K562 (cell line): ENCODE measurements around the gene RILP. TPM values are rescaled to one million over a fixed set of nuclear protein-coding genes. Genes with fewer than 3 reads are reported as not detected.

Experiments
- BRF1 ChIP-seq: IDR thresholded peaks from 3 replicates; pipeline ENCODE4 v1.6.1; 2011; ENCODE audit warnings: borderline replicate concordance, mild to moderate bottlenecking; ENCODE audit not compliant: insufficient read length; ENCODE audit errors: extremely low read depth
- CHD1 ChIP-seq: fragments of 200-600 bp; sonication (generic); IDR thresholded peaks from one replicate; pipeline ENCODE4 v1.6.1; 2012; ENCODE audit warnings: mild to moderate bottlenecking, moderate library complexity, low read length, inconsistent platforms
- CREB1 ChIP-seq, 2 experiments: sonication (generic) in 1 of 2; formaldehyde crosslinking in 1 of 2; IDR thresholded peaks; 2 replicates each; pipeline versions ENCODE4 v1.6.1 to v1.8.0; 2012 to 2022; ENCODE audit warnings: inconsistent platforms in 1 of 2, mild to moderate bottlenecking in 1 of 2, missing genetic modification reagents in 1 of 2, moderate library complexity in 1 of 2
- EGR1 ChIP-seq: fragments of 450-650 bp; conservative IDR thresholded peaks from 2 replicates; pipeline ENCODE4 v1.6.1; 2017; ENCODE audit warnings: mild to moderate bottlenecking
- GTF2F1 ChIP-seq: IDR thresholded peaks from 2 replicates; pipeline ENCODE4 v1.6.1; 2011; ENCODE audit warnings: low read depth, low read length, improper control_type of control experiment
- HCFC1 ChIP-seq: IDR thresholded peaks from 2 replicates; pipeline ENCODE4 v1.6.1; 2012; ENCODE audit warnings: low read depth, low read length, improper control_type of control experiment
- HNRNPH1 ChIP-seq: fragments of 200-400 bp; formaldehyde crosslinking; optimal IDR thresholded peaks from 2 replicates; pipeline ENCODE3; 2017; ENCODE audit warnings: low read depth, mild to moderate bottlenecking, low read length, moderate library complexity
- HNRNPL ChIP-seq: fragments of 200-400 bp; formaldehyde crosslinking; IDR thresholded peaks from 2 replicates; pipeline ENCODE4 v1.6.1; 2017; ENCODE audit warnings: low read depth, mild to moderate bottlenecking, low read length
- KDM1A ChIP-seq, 2 experiments: fragments of 450-650 bp; IDR thresholded peaks; 2 replicates each; pipeline ENCODE4 v1.6.1; 2016; ENCODE audit warnings: mild to moderate bottlenecking in 2 of 2
- KDM2B ChIP-seq: fragments of 250-450 bp; sonication (Bioruptor Pico); IDR thresholded peaks from 2 replicates; pipeline ENCODE4 v1.8.0; 2021; ENCODE audit warnings: mild to moderate bottlenecking, moderate library complexity
- NEUROD1 ChIP-seq: fragments of 150-350 bp; IDR thresholded peaks from 2 replicates; pipeline ENCODE4 v1.6.1; 2014; ENCODE audit warnings: borderline replicate concordance, low read length, low read depth; ENCODE audit not compliant: partially characterized antibody
- RAD21 ChIP-seq, 2 experiments: fragments of 250-450 bp in 1 of 2; fragments of 450-650 bp in 1 of 2; sonication (Bioruptor Pico) in 1 of 2; formaldehyde crosslinking in 1 of 2; IDR thresholded peaks in 1 of 2; conservative IDR thresholded peaks in 1 of 2; 2 replicates each; pipeline versions ENCODE4 v1.4.0 to v1.8.0; 2020 to 2022; ENCODE audit warnings: mild to moderate bottlenecking in 2 of 2, moderate library complexity in 1 of 2
- STAT5B ChIP-seq: fragments of 250-450 bp; sonication (Bioruptor Pico); IDR thresholded peaks from 2 replicates; pipeline ENCODE4 v1.8.0; 2021; ENCODE audit warnings: mild to moderate bottlenecking, inconsistent platforms
- TCF3 ChIP-seq: sonication (generic); formaldehyde crosslinking; IDR thresholded peaks from 2 replicates; pipeline ENCODE4 v1.4.0; 2020; ENCODE audit warnings: mild to moderate bottlenecking, missing genetic modification reagents
- polyA plus RNA-seq, 8 experiments: library from polyadenylated mRNA; depleted of rRNA in 4 of 8; stranded (reverse) in 5 of 8; unstranded in 3 of 8; fragments of >200 nt; fragmentation: Nextera tagmentation in 2 of 8; fragmentation: Illumina TruSeq in 1 of 8; extraction: Ambion mirVana in 2 of 8; extraction: Trizol in 1 of 8; gene quantifications; 2 replicates each; pipeline versions ENCODE4 v1.2.1 to v1.2.3, GENCODE V29; 2011 to 2014; ENCODE audit warnings: inconsistent platforms in 1 of 8, missing spikeins in 1 of 8
- total RNA-seq, 7 experiments: library from RNA; depleted of rRNA in 6 of 7; stranded (reverse); fragments of >200 nt in 6 of 7; fragmentation: Illumina TruSeq in 2 of 7; extraction: Trizol in 2 of 7; gene quantifications; 2 replicates each; pipeline versions ENCODE4 v1.2.1 to v1.2.3, GENCODE V29; 2011 to 2021; ENCODE audit warnings: low replicate concordance in 1 of 7
- TF ChIP-seq, protein P1 (sequence below): sonication (generic); formaldehyde crosslinking; IDR thresholded peaks from 2 replicates; pipeline ENCODE4 v1.8.0; 2022; ENCODE audit warnings: mild to moderate bottlenecking, missing genetic modification reagents
- TF ChIP-seq, protein P2 (sequence below): fragments of 450-650 bp; IDR thresholded peaks from 2 replicates; pipeline ENCODE4 v1.6.1; 2017; ENCODE audit warnings: antibody characterized with exemption, mild to moderate bottlenecking
- TF ChIP-seq, protein P3 (sequence below): IDR thresholded peaks from 3 replicates; pipeline ENCODE4 v1.6.1; 2011; ENCODE audit warnings: borderline replicate concordance, mild to moderate bottlenecking; ENCODE audit not compliant: insufficient read length, insufficient read depth

Gene RILP
- total and polyA plus RNA-seq, 9 of the 15 experiments (the other 6 are each of a cell fraction or from before 2014, with no cell fraction given): 0.75 to 54.9 (median 27.8) TPM

DNA sequence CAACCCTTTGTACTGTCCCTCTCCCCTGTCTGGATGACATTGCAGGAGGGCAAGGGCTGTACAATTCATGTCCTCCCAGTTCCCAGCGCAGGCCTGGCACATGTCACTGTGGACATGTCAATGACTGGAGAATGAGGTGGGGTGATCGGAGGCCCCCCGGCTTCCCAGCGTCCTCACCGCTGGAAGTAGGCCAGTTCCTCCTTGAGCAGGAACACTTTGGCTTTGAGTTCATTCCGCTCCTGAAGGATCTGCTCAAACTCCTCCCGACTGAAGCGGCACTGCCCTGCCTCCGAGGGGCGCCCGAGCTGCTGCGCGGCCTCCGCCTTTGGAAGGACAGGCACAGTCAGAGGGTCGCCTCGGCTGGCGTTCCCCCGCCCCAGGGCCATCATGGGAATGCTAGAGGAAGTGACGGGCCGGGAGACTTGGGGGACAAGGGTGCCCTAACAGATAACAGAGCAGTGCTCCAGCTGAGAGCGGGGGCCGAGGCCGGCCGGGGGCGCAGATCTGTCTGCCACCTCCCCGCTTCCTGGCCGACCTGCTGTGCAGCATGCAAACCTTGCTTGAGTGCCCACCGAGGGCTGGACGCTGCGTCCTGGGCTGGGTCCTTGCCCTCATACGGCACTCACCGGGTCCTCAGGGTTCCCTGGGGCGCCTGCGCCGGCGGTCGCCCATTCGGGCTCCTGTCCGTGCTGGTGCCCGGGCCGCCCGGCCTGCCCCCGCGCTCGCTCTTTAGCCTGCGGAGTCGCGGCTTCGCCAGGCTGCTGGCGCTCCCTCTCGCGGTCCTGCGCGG, 1.3 kb downstream of the RILP start (continued):
- TF ChIP-seq CHD1 (peak; percentile 42), EGR1 (peak; percentile 51), HNRNPH1 (no peak), KDM2B (CRISPR knock-in tag) (peak; percentile 81; the same call in 1 of the 2 replicates), KDM1A (IDR thresholded peaks at IDR 0.05) (no peak), TCF3 (no peak), STAT5B (CRISPR knock-in tag) (no peak), GTF2F1 (no peak), HCFC1 (no peak), NEUROD1 (no peak), CREB1 (IDR thresholded peaks at IDR 0.05) (no peak), CREB1 (CRISPR knock-in tag; IDR thresholded peaks at IDR 0.05) (peak; percentile 37; the same call in 1 of the 2 replicates), HNRNPL (peak; percentile 91), RAD21 (CRISPR knock-in tag; conservative IDR thresholded peaks at IDR 0.05 in 1 of 2, IDR thresholded peaks at IDR 0.05 in 1 of 2) (peak; percentile 28 to 50), BRF1 (no peak)
- TF ChIP-seq, protein P1, sequence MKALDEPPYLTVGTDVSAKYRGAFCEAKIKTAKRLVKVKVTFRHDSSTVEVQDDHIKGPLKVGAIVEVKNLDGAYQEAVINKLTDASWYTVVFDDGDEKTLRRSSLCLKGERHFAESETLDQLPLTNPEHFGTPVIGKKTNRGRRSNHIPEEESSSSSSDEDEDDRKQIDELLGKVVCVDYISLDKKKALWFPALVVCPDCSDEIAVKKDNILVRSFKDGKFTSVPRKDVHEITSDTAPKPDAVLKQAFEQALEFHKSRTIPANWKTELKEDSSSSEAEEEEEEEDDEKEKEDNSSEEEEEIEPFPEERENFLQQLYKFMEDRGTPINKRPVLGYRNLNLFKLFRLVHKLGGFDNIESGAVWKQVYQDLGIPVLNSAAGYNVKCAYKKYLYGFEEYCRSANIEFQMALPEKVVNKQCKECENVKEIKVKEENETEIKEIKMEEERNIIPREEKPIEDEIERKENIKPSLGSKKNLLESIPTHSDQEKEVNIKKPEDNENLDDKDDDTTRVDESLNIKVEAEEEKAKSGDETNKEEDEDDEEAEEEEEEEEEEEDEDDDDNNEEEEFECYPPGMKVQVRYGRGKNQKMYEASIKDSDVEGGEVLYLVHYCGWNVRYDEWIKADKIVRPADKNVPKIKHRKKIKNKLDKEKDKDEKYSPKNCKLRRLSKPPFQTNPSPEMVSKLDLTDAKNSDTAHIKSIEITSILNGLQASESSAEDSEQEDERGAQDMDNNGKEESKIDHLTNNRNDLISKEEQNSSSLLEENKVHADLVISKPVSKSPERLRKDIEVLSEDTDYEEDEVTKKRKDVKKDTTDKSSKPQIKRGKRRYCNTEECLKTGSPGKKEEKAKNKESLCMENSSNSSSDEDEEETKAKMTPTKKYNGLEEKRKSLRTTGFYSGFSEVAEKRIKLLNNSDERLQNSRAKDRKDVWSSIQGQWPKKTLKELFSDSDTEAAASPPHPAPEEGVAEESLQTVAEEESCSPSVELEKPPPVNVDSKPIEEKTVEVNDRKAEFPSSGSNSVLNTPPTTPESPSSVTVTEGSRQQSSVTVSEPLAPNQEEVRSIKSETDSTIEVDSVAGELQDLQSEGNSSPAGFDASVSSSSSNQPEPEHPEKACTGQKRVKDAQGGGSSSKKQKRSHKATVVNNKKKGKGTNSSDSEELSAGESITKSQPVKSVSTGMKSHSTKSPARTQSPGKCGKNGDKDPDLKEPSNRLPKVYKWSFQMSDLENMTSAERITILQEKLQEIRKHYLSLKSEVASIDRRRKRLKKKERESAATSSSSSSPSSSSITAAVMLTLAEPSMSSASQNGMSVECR (CRISPR knock-in tag): peak; percentile 43; the same call in 1 of the 2 replicates
- TF ChIP-seq, protein P2, sequence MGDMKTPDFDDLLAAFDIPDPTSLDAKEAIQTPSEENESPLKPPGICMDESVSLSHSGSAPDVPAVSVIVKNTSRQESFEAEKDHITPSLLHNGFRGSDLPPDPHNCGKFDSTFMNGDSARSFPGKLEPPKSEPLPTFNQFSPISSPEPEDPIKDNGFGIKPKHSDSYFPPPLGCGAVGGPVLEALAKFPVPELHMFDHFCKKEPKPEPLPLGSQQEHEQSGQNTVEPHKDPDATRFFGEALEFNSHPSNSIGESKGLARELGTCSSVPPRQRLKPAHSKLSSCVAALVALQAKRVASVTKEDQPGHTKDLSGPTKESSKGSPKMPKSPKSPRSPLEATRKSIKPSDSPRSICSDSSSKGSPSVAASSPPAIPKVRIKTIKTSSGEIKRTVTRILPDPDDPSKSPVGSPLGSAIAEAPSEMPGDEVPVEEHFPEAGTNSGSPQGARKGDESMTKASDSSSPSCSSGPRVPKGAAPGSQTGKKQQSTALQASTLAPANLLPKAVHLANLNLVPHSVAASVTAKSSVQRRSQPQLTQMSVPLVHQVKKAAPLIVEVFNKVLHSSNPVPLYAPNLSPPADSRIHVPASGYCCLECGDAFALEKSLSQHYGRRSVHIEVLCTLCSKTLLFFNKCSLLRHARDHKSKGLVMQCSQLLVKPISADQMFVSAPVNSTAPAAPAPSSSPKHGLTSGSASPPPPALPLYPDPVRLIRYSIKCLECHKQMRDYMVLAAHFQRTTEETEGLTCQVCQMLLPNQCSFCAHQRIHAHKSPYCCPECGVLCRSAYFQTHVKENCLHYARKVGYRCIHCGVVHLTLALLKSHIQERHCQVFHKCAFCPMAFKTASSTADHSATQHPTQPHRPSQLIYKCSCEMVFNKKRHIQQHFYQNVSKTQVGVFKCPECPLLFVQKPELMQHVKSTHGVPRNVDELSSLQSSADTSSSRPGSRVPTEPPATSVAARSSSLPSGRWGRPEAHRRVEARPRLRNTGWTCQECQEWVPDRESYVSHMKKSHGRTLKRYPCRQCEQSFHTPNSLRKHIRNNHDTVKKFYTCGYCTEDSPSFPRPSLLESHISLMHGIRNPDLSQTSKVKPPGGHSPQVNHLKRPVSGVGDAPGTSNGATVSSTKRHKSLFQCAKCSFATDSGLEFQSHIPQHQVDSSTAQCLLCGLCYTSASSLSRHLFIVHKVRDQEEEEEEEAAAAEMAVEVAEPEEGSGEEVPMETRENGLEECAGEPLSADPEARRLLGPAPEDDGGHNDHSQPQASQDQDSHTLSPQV: peak; percentile 28; the same call in 1 of the 2 replicates
- TF ChIP-seq, protein P3, sequence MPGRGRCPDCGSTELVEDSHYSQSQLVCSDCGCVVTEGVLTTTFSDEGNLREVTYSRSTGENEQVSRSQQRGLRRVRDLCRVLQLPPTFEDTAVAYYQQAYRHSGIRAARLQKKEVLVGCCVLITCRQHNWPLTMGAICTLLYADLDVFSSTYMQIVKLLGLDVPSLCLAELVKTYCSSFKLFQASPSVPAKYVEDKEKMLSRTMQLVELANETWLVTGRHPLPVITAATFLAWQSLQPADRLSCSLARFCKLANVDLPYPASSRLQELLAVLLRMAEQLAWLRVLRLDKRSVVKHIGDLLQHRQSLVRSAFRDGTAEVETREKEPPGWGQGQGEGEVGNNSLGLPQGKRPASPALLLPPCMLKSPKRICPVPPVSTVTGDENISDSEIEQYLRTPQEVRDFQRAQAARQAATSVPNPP: no peak
